ENCODE results near the gene RBMX2.

DNA sequence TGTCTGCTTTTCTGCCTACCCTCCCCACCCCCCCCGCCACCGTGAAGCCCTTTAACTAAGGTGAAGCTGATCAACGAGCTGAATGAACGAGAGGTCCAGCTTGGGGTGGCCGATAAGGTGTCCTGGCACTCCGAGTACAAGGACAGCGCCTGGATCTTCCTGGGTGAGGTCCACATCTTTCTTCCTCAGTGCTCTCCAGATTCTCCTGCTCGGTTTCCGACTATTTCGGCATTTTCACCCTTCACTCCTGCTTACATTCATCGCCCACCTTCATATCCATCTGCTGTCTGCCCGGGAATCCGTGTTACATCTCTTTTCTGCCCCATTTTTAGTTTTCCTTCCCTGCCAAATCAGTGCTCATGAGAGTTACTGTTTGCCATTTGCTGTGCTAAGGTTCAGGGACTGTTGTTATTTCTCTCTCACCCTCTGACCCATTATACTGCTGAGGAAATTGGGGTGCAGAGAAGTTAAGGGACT lies 459 bp downstream of the RBMX2 start:
- TF ChIP-seq, protein P1, sequence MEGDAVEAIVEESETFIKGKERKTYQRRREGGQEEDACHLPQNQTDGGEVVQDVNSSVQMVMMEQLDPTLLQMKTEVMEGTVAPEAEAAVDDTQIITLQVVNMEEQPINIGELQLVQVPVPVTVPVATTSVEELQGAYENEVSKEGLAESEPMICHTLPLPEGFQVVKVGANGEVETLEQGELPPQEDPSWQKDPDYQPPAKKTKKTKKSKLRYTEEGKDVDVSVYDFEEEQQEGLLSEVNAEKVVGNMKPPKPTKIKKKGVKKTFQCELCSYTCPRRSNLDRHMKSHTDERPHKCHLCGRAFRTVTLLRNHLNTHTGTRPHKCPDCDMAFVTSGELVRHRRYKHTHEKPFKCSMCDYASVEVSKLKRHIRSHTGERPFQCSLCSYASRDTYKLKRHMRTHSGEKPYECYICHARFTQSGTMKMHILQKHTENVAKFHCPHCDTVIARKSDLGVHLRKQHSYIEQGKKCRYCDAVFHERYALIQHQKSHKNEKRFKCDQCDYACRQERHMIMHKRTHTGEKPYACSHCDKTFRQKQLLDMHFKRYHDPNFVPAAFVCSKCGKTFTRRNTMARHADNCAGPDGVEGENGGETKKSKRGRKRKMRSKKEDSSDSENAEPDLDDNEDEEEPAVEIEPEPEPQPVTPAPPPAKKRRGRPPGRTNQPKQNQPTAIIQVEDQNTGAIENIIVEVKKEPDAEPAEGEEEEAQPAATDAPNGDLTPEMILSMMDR (IDR thresholded peaks at IDR 0.05; ENCODE audit: borderline replicate concordance, extremely low read depth, low read length, poor library complexity, severe bottlenecking): no peak
- no peak for TF ChIP-seq EZH2 (IDR thresholded peaks at IDR 0.05; ENCODE audit: borderline replicate concordance, low read depth, low read length, severe bottlenecking)

All from DND-41 (cell line).